ENCODE results near the gene NCAPH2.

DNA sequence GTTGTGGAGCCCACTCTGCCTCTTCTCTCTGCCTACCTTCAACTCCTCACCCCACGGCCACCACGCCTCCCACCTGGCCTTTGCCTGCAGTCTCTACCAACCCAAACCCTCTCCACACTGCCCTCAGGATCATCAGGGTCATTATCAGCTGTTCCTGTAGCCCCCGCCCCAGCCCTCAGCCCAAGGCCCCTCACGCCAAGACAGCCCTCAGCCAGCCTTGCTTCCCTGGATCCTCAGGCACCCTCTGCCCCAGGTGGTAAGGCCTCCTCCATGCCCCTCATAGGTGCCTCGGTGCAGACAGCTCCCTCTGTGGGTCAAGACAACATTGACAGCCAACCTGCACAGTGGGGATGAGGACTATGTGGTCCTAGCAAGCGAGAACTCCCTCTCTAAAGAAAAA is 34.9 kb upstream of the NCAPH2 start:
- TF ChIP-seq, protein P1, sequence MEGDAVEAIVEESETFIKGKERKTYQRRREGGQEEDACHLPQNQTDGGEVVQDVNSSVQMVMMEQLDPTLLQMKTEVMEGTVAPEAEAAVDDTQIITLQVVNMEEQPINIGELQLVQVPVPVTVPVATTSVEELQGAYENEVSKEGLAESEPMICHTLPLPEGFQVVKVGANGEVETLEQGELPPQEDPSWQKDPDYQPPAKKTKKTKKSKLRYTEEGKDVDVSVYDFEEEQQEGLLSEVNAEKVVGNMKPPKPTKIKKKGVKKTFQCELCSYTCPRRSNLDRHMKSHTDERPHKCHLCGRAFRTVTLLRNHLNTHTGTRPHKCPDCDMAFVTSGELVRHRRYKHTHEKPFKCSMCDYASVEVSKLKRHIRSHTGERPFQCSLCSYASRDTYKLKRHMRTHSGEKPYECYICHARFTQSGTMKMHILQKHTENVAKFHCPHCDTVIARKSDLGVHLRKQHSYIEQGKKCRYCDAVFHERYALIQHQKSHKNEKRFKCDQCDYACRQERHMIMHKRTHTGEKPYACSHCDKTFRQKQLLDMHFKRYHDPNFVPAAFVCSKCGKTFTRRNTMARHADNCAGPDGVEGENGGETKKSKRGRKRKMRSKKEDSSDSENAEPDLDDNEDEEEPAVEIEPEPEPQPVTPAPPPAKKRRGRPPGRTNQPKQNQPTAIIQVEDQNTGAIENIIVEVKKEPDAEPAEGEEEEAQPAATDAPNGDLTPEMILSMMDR (IDR thresholded peaks at IDR 0.05): no peak
- TF ChIP-seq POLR2AphosphoS5 (IDR thresholded peaks at IDR 0.05): no peak
- no peak for TF ChIP-seq POLR2A (IDR thresholded peaks at IDR 0.05)
